Central memory CD4-positive, alpha-beta T cell (primary cell): ENCODE measurements around the gene ARL3.
A peak's percentile ranks its signal among the peaks of the same experiment; 100 is the strongest.
"Not testable (repeated sequence)": the region's sequence is repeated elsewhere in the genome, so short reads cannot be mapped to it uniquely, and the experiment has no call there.

Experiments
- DNase-seq: peaks from one replicate; pipeline ENCODE4 v3.0.0; 2022
- total RNA-seq, 3 experiments: gene quantifications; one replicate each; lab custom pipeline; 2026; lab: John Stamatoyannopoulos, UW

Gene ARL3, protein sequence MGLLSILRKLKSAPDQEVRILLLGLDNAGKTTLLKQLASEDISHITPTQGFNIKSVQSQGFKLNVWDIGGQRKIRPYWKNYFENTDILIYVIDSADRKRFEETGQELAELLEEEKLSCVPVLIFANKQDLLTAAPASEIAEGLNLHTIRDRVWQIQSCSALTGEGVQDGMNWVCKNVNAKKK
- 2.9 to 11.7 (median 6.3) reads per million in 3 experiments for total RNA-seq

DNA sequence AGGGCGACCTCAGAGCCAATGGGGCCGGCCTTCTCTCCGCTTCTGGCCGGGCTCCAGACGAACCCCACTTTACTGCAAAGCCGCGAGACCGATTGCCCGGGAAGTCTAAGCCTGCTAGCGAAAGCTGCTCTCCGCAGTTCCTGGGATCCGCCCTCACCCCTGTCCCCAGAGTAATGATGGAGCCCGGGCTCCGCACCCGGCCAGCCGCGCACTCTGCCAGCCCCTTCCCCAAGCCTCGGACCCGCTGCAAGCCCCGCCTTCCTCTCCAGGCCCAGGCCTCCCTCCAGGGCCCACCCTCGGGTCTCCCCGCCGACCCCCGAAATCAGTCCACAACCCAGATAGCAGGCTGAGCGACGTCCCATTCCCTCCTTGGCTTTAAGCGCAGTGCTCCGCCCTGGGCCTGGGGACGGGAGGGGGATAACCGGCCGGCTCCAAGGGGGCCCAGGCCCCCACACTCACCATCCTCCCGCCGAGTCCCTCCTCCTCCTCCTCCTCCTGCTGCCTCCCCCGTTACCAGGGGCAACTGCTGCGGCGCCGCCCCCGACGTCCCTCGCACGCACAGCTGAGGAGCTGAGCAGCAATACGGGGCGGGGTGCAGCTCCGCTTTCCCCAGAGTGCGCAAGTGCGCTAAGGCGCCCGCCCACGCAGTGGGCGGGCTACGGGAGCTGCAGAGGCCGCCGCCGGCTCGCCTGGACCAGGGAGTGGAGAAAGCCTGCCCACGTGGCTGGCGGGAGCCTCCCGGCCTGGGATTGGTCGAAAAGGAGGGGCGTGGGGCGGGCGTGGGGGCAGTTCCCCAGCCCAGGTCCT lies at the start of gene ARL3:
Gene ARL3 (minus strand): TSS at position 584 of the 807 bp plus-strand sequence. CDS start 122 bp downstream, at position 462.
- peak; percentile 90 for DNase-seq

- DNase-seq = no peak
Observed at GRCh38 chr10:102763037-102763607, 48.9 kb upstream of the ARL3 start.

DNA sequence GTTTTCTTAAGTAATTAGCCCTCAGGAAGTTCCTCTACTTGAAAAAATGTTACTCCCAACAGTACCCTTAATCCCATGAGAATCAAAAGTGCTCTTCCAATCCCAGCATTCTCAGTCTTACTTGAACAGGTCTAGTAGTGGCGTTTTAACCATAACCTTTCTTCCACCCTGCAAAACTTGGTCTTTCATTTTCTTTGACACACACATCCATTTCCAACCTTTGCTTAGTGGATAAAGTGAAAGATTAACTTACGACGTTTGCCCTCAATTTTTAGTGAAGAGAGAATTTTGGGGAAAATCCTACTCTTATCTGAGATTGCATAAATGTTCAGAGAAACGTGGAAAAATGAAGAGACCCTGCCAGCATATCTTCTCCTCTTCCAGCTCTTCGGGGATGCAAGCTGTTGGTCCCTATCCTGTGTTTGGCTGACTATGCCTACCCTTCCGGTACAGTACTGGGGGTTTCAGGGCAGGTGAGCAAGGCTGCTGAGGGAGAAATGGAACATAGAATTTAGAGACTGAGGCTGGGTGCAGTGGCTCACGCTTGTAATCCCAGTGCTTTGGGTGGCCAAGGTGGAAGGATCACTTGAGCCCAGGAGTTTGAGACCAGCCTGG lies 48.3 kb upstream of the ARL3 start:
- DNase-seq = no peak

DNA sequence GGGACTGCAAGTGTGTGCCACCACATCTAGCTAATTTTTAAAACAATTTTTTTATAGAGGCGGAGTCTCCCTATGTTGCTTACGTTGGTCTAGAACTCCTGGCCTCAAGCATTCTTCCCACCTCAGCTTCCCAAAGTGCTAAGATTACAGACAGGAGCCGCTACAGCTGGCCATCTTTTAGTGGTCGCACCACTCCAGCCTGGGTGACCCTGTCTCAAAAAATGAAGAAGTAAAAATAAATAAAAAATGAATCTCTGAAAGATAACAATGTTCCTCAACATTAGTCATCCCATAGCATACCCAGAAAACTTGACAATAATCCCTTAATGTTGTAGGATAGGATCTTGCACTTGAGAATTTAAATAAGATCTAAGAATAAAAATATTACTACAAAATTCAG lies 47.8 kb upstream of the ARL3 start:
- DNase-seq = no peak

DNA sequence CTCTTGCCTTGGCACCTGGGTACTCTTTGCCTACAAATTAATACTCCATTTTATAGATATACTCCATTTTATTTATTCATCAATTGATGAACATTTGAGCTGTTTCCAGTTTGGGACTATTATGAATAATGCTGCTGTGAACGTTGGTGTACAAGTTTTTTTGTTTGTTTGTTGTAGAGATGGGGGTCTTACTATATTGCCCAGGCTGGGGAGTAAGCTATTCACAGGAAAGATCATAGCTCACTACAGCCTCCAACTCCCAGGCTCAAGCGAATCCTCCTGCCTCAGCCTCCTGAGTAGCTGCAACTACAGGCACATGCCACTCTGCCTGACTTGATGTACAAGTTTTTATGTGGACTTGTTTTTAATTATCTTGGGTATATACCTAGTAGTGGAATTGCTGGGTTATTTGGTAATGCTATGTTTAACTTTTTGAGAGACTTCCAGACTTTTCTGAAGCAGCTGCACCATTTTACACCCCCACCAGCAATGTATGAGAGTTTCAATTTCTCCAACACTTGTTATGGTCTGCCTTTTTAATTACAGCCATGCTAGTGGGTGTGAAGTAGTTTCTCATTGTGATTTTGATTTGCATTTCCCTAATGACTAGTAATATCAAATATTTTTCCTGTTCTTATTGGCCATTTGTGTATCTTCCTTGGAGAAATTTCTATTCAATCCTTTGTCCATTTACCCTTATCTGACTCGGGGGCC lies 45.5 kb upstream of the ARL3 start:
- DNase-seq = no peak

DNA sequence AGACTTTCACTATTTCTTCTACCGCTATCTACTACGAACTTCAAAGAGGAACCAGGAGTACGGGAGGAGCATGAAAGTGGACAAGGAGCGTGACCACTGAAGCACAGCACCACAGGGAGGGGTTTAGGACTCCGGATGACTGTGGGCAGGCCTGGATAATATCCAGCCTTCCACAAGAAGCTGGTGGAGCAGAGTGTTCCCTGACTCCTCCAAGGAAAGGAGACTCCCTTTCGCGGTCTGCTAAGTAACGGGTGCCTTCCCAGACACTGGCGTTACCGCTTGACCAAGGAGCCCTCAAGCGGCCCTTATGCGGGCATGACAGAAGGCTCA lies 44.7 kb upstream of the ARL3 start:
- not testable (repeated sequence) for DNase-seq

DNA sequence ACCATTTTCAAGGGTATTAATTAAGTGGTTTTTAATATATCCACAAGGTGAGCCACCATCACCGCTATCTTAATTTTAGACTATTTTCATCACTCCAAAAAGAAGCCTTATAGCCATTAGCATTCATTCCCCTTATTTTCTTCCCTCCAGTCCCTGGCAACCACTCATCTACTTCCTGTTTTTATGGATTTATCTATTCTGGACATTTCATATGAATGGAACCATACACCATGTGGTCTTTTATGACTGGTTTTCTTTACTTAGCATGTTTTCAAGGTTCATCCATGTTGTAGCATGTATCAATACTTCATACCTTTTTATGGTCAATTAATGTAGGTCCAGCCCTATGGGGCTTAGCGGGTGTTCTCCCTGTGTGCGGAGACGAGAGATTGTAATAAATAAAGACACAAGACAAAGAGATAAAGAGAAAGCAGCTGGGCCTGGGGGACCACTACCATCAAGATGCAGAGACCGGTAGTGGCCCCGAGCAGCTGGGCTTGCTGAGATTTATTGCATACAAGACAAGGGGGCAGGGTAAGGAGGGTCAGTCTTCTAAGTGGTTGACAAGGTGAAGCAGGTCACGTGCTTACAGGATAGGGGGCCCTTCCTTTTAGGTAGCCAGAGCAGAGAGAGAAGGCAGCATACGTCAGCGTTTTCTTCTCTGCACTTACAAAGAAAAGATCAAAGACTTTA lies 44.2 kb upstream of the ARL3 start:
- no peak for DNase-seq

GRCh38 chr10:102757323-102757722 lies 43.1 kb upstream of the ARL3 start:
- DNase-seq = no peak

DNA sequence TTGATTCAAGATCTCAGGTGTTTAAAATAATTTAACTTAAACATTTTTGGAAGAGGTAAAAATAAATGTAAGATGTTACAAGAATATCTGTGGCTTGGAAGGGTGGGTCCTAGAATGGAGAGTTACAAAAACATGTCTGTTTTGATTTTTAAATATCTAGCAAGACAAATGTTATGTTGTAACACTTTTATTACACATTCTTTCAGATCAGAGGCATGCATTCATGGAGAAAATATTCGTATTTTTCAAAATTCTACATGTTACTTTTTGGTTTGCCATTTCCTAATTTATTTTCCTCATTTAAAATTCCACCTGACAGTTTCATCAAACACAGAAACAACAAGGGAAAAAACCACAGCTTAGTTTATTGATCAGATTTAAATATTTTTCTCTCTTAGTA lies 39.5 kb upstream of the ARL3 start:
- no peak for DNase-seq

DNA sequence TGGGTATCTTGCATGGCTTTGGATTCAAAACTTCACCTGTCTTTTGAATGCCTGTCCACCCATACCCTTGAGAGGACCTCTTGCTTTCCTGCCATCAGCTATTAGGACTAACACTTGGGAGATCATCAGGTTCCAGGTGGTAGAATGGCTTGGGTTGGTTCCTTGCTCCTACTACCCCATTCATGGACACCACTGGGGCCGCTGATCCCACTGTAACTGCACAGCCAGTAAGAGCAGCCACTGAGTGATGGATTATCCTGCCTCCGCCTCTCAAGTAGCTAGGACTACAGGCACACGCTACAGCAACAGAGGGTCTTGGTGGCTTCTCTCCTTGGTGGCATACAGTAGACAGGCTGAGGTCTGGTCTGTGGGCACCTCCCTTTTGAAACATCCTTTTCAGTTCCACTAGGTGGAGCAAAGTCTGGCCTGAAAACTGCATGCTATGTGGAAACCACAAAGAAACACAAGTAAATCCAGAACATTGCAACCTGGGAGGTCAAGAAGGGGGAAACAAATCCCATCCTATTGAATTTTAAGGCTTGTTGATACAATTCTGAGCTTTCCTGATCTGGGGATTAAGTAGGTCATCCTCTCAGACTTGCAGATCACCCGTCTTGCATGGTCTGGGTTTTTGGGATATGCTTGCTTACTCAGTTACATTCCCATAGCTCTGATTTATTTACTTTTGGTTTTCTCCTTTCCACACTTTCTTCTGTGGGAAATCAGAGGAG lies 38.9 kb upstream of the ARL3 start:
- DNase-seq = no peak

DNA sequence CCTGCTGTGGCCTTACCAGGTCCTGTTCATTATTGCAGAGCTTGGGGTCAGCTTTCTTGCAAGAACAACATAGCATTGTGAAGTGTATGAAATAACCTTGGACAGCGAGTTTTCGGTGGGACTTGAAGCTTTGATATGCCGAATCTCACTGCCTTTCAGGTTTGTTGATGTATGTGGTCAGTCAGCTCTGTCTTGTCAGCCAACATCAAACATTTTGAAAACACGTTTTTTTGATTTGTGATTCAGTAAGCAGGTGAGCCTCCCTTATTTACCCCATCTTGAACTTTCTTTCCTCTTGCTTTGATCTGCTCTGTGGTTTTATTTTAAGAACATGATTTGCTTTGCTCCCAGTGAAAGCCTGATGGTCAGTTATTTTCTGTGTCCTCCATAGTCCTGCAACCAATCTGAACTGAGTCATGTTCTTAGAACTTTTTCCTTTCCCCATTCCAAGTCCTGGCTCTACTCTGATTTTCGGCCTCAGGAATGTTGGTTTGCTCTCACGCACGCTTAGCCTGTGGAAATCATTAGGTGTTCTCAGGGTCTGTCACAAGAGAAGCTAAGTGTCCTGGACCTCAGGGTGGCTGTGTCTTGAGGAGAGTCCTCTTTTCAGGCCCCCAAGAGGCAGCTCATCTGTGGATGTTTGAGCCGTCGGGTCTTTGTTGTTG lies 38.2 kb upstream of the ARL3 start:
- DNase-seq = no peak

DNA sequence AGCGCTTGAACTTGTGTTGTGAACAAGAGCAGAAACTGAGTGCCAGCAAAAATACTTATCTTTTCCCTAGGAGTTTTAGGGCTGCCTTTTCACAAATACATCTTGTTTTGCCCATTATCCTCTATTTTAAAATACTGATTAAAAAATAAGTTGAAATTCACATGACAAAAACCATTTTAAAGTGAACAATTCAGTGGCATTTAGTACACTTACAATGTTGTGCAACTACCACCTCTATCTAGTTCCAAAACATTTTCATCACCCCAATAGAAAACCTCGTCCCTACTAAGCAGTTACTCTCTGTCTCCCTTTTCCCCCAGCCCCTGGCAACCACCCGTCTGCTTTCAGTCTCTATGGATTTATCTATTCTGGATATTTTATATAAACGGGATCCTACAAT lies 31.0 kb upstream of the ARL3 start:
- no peak for DNase-seq

DNA sequence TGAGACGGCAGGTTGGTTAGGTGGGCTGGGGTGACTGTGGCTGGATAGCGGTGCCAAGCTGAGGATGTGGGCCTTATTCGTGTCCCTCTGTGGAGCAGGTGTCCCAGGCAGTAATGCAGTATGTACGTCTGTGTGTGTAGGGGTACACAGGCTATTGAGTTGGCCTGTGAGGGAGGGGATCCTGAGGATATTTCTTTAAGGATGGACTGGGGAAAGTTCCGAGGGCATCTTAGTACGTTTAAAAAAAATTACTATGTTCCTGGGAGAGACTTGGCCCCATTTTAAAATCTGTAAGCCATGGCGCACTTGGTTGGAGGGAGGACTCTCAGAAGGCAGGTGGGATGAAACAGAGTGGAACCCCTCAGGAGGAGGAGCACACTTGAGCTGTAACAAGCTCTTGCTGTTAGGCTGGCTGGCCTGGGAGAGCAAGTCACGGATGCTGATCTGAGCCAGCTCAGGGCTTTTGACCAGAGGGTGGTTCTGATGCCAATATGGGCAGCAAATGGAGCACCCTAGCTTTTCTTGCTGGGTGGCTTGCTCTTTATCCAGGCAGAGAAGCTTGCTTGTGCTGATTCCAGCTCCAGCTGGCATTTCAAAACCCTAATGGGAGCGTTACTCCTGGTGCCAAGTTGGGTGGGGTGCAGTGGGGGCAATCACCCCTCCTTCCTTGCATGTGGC lies 30.3 kb upstream of the ARL3 start:
- DNase-seq = peak; percentile 1

DNA sequence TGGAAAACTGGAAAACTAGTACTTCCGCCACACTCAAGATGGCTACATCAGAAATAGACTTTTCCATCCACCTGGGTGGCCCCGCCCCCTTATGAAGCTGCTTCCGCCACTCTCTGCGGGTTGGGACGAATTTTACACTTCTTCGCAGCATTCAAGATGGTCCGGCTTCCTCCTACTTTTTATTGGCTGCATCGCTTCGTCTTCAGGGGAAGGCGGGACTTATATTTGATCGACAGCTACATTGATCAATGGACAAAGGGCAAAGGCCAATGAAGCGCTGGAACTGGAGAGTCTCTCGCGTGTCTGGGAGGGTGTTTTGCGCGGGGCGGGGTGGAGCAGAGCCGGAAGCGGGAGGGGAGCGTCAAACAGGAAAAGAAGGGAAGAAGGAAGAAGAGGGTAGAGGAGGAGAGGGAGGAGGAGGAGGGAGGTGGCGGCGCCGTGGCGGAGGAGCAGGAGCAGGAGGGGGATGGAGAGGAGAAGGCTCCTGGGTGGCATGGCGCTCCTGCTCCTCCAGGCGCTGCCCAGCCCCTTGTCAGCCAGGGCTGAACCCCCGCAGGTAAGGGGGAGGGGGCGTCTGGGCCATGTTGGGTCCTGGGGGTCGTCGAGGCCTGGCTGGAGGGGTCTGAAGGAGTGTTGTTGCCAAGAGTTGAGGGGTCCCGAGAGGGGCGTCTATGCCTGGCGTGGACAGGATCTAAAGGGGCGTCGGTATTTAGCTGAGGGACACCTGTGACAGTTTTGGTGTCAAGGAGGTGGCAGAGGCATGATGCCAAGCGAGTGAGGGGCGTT lies 29.6 kb upstream of the ARL3 start, which contains the start of gene WBP1L:
Gene WBP1L (plus strand): TSS at position 361 of the 786 bp plus-strand sequence. CDS start 106 bp downstream, at position 467.
- peak; percentile 97 for DNase-seq

- no peak for DNase-seq
Observed at GRCh38 chr10:102743078-102743587, 28.9 kb upstream of the ARL3 start.

DNA sequence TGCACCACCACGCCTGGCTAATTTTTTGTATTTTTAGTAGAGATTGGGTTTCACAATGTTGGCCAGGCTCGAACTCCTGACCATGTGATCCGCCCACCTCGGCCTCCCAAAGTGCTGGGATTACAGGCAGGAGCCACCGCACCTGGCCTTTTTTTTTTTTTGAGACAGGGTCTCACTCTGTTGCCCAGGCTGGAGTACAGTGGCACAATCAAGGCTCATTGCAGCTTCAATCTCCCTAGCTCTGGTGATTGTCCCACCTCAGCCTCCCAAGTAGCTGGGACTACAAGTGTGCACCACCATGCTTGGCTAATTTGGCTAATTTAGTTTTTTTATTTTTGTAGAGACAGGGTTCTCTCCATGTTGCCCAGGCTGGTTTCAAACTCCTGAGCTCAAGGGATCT lies 28.1 kb upstream of the ARL3 start:
- DNase-seq = not testable (repeated sequence)

- no peak for DNase-seq
Observed at GRCh38 chr10:102741726-102742237, 27.6 kb upstream of the ARL3 start.

GRCh38 chr10:102740229-102740628 lies 26.0 kb upstream of the ARL3 start:
- no peak for DNase-seq

- DNase-seq = no peak
Observed at GRCh38 chr10:102738692-102739121, 24.5 kb upstream of the ARL3 start.
